Small intestine (tissue), 7 donors: ENCODE data around the gene KMT2B. TPM values are rescaled to one million over a fixed set of nuclear protein-coding genes. Genes with fewer than 3 reads are reported as not detected.
A peak's percentile ranks its signal among the peaks of the same experiment; 100 is the strongest.

ENCODE experiments used
- DNase-seq, 2 donors: peaks; one replicate each; pipeline versions ENCODE4 v3.0.0 to v3.0.0-alpha.2; 2013
- FAIRE-seq: peaks from 2 replicates; lab custom pipeline; 2012; peaks lifted over from hg19 to GRCh38; lab: Jason Lieb, UNC
- H3K27ac ChIP-seq, 3 donors: one replicate each; pipeline ENCODE4 v1.5.1; 2013; ENCODE audit warnings: low read length in 2 of 3, mild to moderate bottlenecking in 2 of 3, control low read depth in 1 of 3, inconsistent platforms in 1 of 3, low read depth in 1 of 3, moderate library complexity in 1 of 3
- H3K27me3 ChIP-seq, 3 donors: one replicate each; pipeline ENCODE4 v1.6.1; 2013; ENCODE audit warnings: low read length in 3 of 3, inconsistent platforms in 1 of 3; ENCODE audit not compliant: control insufficient read depth in 3 of 3, insufficient read depth in 3 of 3
- H3K36me3 ChIP-seq, 3 donors: one replicate each; pipeline ENCODE4 v1.6.1; 2013; ENCODE audit warnings: low read length in 3 of 3, inconsistent platforms in 1 of 3, low read depth in 1 of 3, mild to moderate bottlenecking in 1 of 3, moderate library complexity in 1 of 3; ENCODE audit not compliant: control insufficient read depth in 3 of 3, insufficient read depth in 2 of 3
- H3K4me1 ChIP-seq, 3 donors: one replicate each; pipeline ENCODE4 v1.6.1; 2013; ENCODE audit warnings: low read length in 2 of 3, inconsistent platforms in 1 of 3, low read depth in 1 of 3, mild to moderate bottlenecking in 1 of 3, moderate library complexity in 1 of 3; ENCODE audit not compliant: control insufficient read depth in 3 of 3, insufficient read depth in 2 of 3
- H3K4me3 ChIP-seq, 3 donors: one replicate each; pipeline ENCODE4 v1.5.1; 2013; ENCODE audit warnings: low read length in 3 of 3, control low read depth in 1 of 3, inconsistent platforms in 1 of 3, low read depth in 1 of 3, mild to moderate bottlenecking in 1 of 3, moderate library complexity in 1 of 3
- H3K9me3 ChIP-seq, 2 donors: one replicate each; pipeline ENCODE4 v1.6.1; 2013; ENCODE audit warnings: low read depth in 1 of 2, low read length in 1 of 2; ENCODE audit not compliant: control insufficient read depth in 2 of 2, insufficient read depth in 1 of 2
- WGBS, 3 donors: extraction: QIAGEN DNeasy Blood & Tissue Kit; methylation state at CpG; one replicate each; pipeline ENCODE4 v1.1.7; 2013; 5-methylcytosine and 5-hydroxymethylcytosine counted together
- polyA plus RNA-seq, 4 donors: library from polyadenylated mRNA; stranded (reverse) in 3 of 4; unstranded in 1 of 4; fragments of 200-250 nt in 3 of 4; fragments of 120-200 nt in 1 of 4; gene quantifications; one replicate each; pipeline versions ENCODE4 v1.2.1 to v1.2.3, GENCODE V29; 2013
- donor health status: healthy with polysubstance abuse.
- donor health status: control.
- donor health status: control.
- donor health status: Bipolar disorder and iron deficiency.
- donor health status: healthy.

Gene KMT2B
- polyA plus RNA-seq, 4 donors = 21.6 to 47.9 (median 26.3) TPM

DNA sequence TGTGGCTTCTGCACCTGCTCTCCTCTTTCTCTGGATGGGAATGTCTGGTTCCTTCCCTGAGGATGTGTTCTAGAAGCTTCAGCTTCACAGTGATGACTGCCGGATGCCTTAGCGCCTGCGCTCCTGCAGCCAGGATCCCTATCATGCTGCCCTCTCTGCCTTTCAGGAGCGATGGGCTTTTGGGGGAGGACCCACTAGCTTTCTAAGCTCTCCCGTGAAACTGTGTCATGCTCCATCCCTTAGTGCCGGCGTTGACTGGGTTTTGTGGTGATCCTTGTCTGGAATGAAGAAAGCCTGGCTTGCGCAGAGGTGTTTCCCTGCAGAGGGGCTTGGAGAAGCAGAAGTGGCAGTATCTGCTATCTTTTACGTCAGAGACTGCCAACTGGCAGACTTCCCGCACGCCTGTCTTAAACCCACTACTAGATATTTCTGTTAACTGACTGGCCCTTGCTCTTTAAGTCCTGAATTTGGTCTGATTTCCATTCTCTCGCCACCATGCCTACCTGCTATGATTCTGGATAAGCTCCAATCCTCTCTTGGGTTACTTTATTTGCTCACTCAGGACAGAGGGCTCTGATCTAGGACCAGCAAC is 3.8 kb upstream of the KMT2B start:
- no peak for DNase-seq
- H3K27me3 ChIP-seq = peaks cover 0 to 8% (median 0%) of the 10 kb centered on the region in 3 donors
- no peak overlapping the region for H3K27ac ChIP-seq
- 72 to 80% (median 73%) methylated on average over 12 of the region's 12 CpGs for WGBS, 3 donors
- no peaks in the 10 kb centered on the region for H3K36me3 ChIP-seq
- H3K4me3 ChIP-seq = no peak overlapping the region
- no peaks in the 10 kb centered on the region for H3K9me3 ChIP-seq
- FAIRE-seq = no peak
- H3K4me1 ChIP-seq = peaks cover 0 to 18% (median 6%) of the 10 kb centered on the region in 3 donors

DNA sequence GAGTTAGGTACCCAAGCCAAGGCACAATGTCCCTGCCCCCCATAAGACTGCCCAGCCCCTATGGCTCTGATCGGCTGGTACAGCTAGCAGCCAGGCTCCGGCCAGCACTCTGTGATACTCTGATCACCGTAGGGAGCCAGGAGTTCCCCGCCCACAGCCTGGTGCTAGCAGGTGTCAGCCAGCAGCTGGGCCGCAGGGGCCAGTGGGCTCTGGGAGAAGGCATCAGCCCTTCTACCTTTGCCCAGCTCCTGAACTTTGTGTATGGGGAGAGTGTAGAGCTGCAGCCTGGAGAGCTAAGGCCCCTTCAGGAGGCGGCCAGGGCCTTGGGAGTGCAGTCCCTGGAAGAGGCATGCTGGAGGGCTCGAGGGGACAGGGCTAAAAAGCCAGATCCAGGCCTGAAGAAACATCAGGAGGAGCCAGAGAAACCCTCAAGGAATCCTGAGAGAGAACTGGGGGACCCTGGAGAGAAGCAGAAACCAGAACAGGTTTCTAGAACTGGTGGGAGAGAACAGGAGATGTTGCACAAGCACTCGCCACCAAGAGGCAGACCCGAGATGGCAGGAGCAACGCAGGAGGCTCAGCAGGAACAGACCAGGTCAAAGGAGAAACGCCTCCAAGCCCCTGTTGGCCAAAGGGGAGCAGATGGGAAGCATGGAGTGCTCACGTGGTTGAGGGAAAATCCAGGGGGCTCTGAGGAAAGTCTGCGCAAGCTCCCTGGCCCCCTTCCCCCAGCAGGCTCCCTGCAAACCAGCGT is 3.0 kb upstream of the KMT2B start:
- peaks cover 0 to 25% (median 11%) of the 10 kb centered on the region in 3 donors for H3K4me1 ChIP-seq
- H3K4me3 ChIP-seq = no peak overlapping the region
- H3K9me3 ChIP-seq = no peaks in the 10 kb centered on the region
- peaks cover 0 to 5% (median 0%) of the 10 kb centered on the region in 3 donors for H3K36me3 ChIP-seq
- FAIRE-seq = no peak
- no peak for DNase-seq
- peaks cover 0 to 7% (median 0%) of the 10 kb centered on the region in 3 donors for H3K27me3 ChIP-seq
- WGBS, 3 donors = 59 to 69% (median 60%) methylated on average over 14 of the region's 14 CpGs
- no peak overlapping the region for H3K27ac ChIP-seq

- Histone ChIP-seq H3K36me3 (peaks cover 0 to 10% (median 0%) of the 10 kb centered on the region in 3 donors), H3K4me1 (peaks cover 0 to 25% (median 11%) of the 10 kb centered on the region in 3 donors), H3K27ac (no peak overlapping the region), H3K9me3 (no peaks in the 10 kb centered on the region), H3K27me3 (peaks cover 0 to 6% (median 0%) of the 10 kb centered on the region in 3 donors), H3K4me3 (no peak overlapping the region)
- FAIRE-seq (no peak), DNase-seq (no peak)
- 77 to 91% (median 84%) methylated on average over 6 to 7 of the region's 7 CpGs for WGBS, 3 donors
These were observed 2.4 kb upstream of the KMT2B start for GRCh38 chr19:35715355-35715809.

DNA sequence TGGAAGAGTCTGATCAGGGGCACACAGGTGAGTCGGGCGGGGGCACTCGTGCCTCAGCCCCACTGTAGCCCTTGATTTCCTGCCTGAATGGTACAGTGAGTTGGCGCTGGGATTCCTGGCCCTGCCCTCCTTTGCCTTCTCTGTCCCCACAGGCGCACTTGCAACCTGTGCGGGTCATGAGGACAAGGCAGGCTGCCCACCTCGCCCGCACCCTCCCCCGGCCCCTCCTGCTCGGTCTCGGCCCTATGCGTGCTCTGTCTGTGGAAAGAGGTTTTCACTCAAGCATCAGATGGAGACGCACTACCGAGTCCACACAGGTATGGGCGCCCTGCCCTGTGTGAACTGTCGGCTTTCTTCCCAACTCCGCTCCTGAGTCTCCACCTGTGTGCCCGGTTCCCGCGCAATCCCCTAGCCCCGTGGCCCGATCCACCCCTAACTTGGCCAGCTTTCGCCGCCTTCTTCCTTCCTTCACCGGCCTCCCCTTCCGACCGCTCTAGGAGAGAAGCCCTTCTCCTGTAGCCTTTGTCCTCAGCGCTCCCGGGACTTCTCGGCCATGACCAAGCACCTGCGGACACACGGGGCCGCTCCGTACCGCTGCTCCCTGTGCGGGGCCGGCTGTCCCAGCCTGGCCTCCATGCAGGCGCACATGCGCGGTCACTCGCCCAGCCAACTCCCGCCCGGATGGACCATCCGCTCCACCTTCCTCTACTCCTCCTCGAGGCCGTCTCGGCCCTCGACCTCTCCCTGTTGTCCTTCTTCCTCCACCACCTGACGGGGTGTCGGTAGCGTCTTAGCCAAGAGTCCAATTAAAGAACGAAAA is 1.6 kb upstream of the KMT2B start:
- H3K9me3 ChIP-seq = no peaks in the 10 kb centered on the region
- peaks cover 0 to 25% (median 11%) of the 10 kb centered on the region in 3 donors for H3K4me1 ChIP-seq
- H3K4me3 ChIP-seq = peak overlapping the region; percentile 28 to 95 (median 93)
- FAIRE-seq (no peak), DNase-seq (peak in 1 of 2 donors; percentile 29)
- H3K27ac ChIP-seq = peak overlapping the region; percentile 82 to 94 (median 86)
- H3K36me3 ChIP-seq = peaks cover 0 to 17% (median 4%) of the 10 kb centered on the region in 3 donors
- peaks cover 0 to under 1% (median 0%) of the 10 kb centered on the region in 3 donors for H3K27me3 ChIP-seq
- 0 to 3% (median 2%) methylated on average over 44 to 52 of the region's 52 CpGs for WGBS, 3 donors

- Histone ChIP-seq H3K27me3 (no peaks in the 10 kb centered on the region), H3K4me3 (peak overlapping the region; percentile 92 to 95 (median 93)), H3K36me3 (peaks cover 2 to 25% (median 8%) of the 10 kb centered on the region in 3 donors), H3K27ac (peak overlapping the region; percentile 82 to 94 (median 86)), H3K9me3 (no peaks in the 10 kb centered on the region), H3K4me1 (peaks cover 0 to 25% (median 11%) of the 10 kb centered on the region in 3 donors)
- 0% methylated on average over 55 to 77 of the region's 77 CpGs for WGBS, 3 donors
- DNase-seq = peak; percentile 92 to 98
- no peak for FAIRE-seq
These were observed 770 bp upstream of the KMT2B start for GRCh38 chr19:35716801-35717664.

- H3K9me3 ChIP-seq = no peaks in the 10 kb centered on the region
- FAIRE-seq = no peak
- no peaks in the 10 kb centered on the region for H3K27me3 ChIP-seq
- H3K27ac ChIP-seq = peak overlapping the region; percentile 38 to 66 (median 53)
- WGBS, 3 donors = 1% methylated on average over 38 to 42 of the region's 42 CpGs
- H3K4me1 ChIP-seq = peaks cover 0 to 25% (median 11%) of the 10 kb centered on the region in 3 donors
- H3K36me3 ChIP-seq = peaks cover 8 to 40% (median 9%) of the 10 kb centered on the region in 3 donors
- H3K4me3 ChIP-seq = peak overlapping the region; percentile 85 to 95 (median 92)
- peak; percentile 38 to 51 for DNase-seq
These were observed 690 bp downstream of the KMT2B start for GRCh38 chr19:35718345-35719041.
